Activated CD8-positive, alpha-beta memory T cell treated with anti-CD3 and anti-CD28 coated beads, Interleukin-2, amount 50 U/mL, for 48 hours (primary cell): ENCODE measurements around the gene FAM110D.
A peak's percentile ranks its signal among the peaks of the same experiment; 100 is the strongest.

Experiments used
- DNase-seq: peaks from one replicate; pipeline ENCODE4 v3.0.0-alpha.2; 2020

FAM110D gene

GRCh38 chr1:26158908-26159742 is at the start of gene FAM110D:
Gene FAM110D (plus strand): TSS chr1:26159079. CDS start chr1:26161292, 2,213 bp downstream.
- DNase-seq: no peak

GRCh38 chr1:26109229-26110164 is 49.4 kb upstream of the FAM110D start:
- DNase-seq: peak; percentile 17

GRCh38 chr1:26110731-26111529 is 47.9 kb upstream of the FAM110D start:
- DNase-seq: peak; percentile 85

- DNase-seq: peak; percentile 98
These were observed 47.1 kb upstream of the FAM110D start, which contains the start of gene PDIK1L for GRCh38 chr1:26111530-26112406. Gene PDIK1L (plus strand): TSS chr1:26111824. CDS start chr1:26114309, 2,485 bp downstream.

DNA sequence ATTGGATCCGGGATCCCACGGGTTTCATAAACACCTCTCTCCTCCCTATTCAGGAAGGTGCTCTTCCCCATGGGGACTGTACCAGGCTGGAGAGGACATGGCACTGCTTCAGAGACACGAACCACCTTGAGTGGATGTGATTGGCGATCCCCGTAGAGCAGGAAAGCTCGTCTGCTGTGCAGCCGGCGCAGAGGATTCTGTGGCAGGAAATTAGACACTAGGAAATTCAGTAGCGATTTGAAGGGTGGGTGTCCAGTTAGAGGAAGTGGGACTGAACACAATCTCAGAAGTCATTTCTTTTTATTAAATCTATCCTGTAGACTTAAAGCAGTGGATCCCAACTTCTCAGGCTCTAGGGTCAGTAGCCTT is 46.5 kb upstream of the FAM110D start:
- no peak for DNase-seq

DNA sequence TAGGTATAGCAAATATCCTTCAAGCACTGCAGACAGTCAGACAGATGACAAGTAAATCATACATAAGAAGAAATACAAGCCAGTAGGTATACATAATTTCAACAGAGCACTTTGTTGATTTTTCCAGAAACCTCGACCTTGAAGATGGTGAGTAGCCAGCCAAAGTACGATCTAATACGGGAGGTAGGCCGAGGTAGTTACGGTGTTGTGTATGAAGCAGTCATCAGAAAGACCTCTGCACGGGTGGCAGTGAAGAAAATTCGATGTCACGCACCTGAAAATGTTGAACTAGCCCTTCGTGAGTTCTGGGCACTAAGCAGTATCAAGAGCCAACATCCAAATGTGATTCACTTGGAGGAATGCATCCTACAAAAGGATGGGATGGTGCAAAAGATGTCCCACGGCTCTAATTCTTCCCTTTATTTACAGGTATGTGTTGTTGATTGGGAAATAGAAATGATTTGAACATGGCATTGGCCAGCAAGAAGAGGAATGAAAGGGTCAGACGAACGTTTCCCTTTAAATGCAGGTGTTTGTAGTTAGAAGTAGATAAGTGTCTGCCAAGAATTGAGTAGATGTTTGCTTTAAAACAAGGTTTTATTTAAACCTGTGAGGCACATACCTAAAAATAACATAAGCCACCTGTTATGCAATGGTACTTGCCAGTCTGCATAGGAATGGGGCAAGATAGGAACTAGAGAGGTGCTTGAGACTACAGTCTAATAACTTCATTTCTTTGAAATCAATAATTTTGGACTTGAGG is 44.5 kb upstream of the FAM110D start:
- DNase-seq: peak; percentile 32

DNA sequence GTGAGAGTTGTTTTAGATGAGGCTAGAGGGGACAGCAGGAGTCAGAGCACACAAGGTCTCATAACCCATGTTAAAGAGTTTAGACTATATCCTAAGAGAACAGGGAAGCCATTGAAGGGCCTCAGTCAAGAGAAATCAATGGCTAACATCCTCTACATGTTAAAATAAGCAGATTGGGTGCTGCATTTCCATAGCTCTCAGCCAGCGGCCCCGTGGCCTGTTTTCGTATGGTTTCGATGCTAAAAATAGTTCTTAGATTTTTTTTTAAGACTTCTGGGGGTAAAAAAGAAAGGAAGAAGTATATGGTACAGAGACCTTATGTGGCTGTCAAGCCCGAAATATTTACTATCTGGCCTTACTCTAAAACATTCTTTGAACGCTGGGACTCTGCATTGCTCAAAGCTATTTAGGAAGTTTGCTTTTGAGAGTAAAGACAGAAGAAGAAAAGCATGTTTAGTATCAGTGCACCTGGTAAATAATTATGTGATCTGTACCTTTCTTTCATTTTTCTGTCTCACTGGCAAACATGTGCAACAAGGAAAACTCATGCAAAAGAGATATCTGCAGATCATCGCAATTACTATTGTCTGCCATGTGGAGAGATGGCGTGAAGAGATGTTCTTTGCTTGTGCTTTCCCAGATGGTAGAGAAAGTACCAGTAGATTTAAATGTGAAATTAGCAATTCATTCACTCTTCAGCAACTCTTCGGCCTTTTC is 38.8 kb upstream of the FAM110D start:
- DNase-seq: no peak

GRCh38 chr1:26121854-26122773 is 36.8 kb upstream of the FAM110D start:
- no peak for DNase-seq

DNA sequence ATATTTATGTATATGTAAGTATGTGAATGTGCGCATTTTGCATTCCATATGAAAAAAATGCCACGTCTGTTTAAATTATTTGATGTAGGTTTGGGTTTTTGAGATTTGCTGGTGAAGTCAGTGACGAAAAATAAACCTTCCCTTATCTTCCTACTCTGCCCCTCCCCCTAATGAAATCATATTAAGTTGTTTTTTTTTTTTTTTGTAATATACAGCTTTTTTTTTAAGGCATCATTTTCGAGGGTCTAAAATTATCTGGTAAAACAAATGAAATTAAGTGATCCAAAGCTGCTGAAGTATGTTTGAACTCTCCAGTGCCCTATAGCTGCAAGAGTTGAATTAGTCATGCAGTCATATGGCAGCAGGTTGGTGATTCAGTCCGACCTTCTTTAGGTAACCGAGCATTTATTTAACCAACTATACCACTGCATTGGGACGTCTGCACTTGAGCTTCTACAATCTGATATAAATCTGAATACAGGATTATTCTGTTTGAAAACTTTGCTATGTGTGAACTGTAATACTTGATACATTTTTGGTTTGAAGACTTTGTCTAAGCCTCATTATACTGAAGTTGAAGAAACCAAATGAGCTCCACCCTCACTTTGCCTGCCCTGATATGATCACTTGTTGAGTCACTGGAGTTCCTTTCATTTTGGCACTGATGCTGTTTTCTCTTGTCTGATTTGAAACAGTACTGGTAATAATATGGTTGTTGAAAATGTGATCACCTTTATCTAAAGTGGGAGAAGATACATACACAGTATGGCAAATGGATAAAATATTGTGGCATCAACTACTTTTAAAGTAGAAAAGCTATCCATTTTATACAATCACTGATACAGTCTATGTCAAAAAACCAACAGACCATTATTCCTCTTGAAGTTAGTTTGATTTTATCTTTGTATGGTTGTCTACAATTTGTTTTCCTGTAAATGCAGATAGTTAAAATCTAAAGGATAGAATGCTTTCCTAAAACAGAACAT is 35.6 kb upstream of the FAM110D start:
- DNase-seq: no peak

DNA sequence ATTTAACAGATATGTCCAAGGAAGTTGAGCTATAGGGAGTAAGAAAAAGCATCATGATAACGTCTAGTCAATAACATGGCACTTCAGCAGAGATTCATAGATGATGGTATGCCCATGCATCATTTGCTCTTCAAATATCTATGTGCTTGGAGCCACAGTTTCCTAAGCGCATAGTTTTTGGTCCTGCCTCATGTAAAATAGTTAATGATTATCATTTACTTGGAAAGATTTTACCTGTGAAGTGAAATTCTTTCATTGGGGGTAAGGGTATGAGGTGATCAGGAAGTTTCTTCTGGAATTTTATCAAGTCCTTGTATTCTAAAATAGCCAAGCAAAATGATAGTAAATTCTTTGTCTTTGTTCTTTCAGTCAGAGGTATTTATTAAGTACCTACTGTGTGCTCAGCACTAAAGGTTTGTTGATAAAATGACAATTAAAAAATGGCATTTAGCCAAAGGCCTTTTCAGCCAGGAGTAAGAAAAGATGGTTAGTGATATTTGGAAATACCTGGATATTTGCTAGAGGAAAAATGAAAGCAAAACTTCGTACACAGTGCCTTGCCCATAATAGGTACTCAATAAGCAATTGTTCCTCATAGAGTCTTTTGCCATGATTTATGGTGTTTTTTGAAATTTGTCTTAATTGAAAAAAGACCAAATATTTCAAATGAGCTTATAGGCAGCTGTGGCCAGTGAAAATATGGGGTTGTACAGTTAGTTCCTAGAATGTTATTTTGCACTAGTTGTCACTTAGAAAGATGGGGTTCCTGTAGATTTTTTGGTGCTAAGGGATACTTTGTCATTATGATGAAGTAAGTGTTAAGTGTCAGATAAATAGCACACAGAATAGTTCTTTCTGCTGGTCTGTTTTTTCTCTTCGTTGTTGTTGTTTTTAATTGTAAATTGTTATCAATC is 34.2 kb upstream of the FAM110D start:
- DNase-seq: no peak

DNA sequence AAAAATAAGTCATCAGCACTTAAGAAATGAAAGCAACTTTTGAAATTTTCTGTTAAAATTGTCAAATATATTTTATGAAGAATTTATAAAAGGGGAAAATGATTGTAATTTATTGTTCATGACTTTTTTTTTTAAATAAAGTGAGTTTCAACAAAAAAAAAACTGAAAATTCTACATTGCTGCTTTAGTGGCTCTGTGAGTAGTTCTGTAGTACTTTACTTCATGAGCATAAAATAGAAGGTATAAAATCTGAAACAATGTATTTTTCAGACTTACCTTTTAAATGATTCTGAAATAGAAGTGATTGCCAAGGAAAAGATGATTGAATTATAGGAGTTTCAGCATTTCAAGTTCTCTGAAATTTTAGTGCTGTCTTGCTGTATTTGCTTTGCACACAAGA is 33.5 kb upstream of the FAM110D start:
- no peak for DNase-seq

DNA sequence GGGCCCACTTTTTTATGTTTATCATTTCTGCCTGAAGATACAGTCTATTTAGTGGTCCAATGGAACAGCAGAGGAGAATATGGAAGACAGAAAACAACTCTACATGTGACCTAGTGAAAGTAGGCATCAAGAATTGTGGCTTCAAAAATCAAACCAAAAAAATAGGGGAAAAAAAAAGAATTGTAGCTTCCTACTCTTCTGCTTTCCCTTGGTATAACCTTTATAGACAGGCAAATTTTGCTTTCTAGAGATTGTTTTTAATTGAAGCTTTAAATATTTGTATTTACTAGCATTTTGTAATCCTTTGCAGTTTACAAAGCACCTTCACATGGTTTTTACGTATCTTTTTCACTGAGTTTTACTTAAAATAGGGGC is 32.9 kb upstream of the FAM110D start:
- no peak for DNase-seq

GRCh38 chr1:26126321-26127084 is 32.4 kb upstream of the FAM110D start:
- DNase-seq: no peak

DNA sequence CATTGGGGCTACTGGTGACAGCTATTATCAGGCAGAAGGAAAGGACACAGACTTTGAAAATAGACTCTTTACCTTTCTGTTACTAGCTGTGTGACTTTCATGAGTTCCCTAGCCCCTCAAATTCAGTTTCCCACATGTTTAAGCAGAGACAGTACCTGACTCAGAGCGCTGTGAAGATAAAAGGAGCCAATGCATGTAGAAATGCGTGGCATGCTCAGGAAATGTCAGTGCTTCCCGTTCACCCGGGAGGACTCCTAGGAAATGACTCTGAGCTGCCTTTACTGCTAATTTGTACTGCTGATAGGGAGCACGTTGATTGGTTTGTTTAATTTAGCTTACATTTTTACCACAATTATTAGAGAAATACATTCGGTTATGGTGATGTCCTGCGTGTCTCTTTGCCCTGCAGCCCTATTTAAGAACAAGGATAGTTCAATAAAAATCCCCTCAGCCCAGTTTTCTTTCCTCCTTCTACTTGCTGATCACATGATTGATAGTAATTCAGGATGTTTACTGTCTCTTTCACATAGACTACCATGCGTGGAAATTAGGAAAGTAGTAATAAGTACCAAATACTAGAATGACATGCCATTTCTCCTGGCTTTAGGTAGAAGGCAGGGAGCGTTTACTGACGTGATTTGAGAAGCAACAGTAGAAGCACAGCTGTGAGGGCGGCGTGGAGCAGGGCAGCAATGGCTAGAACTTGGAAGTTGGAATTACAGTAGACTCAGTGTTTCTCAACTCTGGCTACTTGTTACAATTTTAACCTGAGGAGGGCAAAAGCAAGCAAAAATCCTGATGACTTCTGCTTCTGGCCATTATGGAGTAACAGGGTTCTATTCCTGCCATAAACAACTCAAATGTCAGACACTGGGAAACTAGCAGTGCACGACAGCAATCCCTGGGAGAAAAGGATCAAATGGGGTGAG is 31.4 kb upstream of the FAM110D start:
- DNase-seq: no peak

DNA sequence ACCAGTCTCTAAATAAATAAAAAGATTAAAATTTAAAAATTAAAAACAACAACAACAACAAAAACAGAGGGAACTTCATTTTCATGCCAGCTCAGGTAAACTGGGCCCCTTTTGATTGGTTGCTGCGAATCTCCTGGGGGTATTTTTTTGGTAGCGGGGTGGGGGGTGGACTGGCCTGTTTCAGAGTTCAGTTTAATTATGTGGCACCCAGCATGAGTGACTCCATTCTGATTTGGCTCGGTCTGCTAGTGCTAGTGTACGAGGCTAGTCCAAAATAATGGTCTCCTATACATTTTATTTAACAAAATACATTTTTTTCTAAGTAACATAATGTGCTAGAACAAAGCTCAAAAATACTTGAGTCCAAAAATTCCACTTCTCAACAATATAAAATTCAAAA is 29.1 kb upstream of the FAM110D start:
- DNase-seq: no peak
